NT2/D1 (cell line): ENCODE data around the gene ZNF10.

Experiments
- SUZ12 ChIP-seq: IDR thresholded peaks from 2 replicates; pipeline ENCODE4 v1.6.1; 2011; ENCODE audit not compliant: insufficient read length, insufficient read depth; ENCODE audit errors: extremely low read depth
- YY1 ChIP-seq: IDR thresholded peaks from 2 replicates; pipeline ENCODE4 v1.6.1; 2011; ENCODE audit not compliant: insufficient read length, insufficient read depth
- ZNF274 ChIP-seq: IDR thresholded peaks from 2 replicates; pipeline ENCODE4 v1.6.1; 2011; ENCODE audit warnings: mild to moderate bottlenecking, low read depth, low read length

- TF ChIP-seq YY1 (no peak), ZNF274 (no peak), SUZ12 (no peak)
These were observed 5.3 kb downstream of the ZNF10 start for GRCh38 chr12:133135747-133136146.
